A549 (cell line): ENCODE data around the gene TNFAIP8. TPM values are rescaled to one million over a fixed set of nuclear protein-coding genes. Genes with fewer than 3 reads are reported as not detected.

ENCODE experiments used
- ATAC-seq, 2 experiments: fragments of 200-7000 bp in 1 of 2; fragments of >200 bp in 1 of 2; cut with Nextera tagmentation in 1 of 2; cut with Tn5 transposase in 1 of 2; 3 replicates each; pipeline versions ENCODE4 v1.8.0 to v1.9.1; 2018 to 2020; ENCODE audit warnings: mild to moderate bottlenecking in 1 of 2, moderate library complexity in 1 of 2
- CTCF ChIA-PET: fragments of 300-600 bp; sonication (Branson Sonifier 250); formaldehyde crosslinking; extraction: SDS; loops from one replicate; lab custom pipeline; 2021; ENCODE audit warnings: antibody characterized with exemption, inconsistent platforms; lab: Yijun Ruan, JAX
- POLR2A ChIA-PET: fragments of 350-600 bp; formaldehyde crosslinking; extraction: SDS; loops from one replicate; lab custom pipeline; 2021; ENCODE audit warnings: antibody characterized with exemption, inconsistent platforms; lab: Yijun Ruan, JAX
- DNase-seq, 2 experiments: peaks; one replicate each; pipeline versions ENCODE4 v3.0.0 to v3.0.0-alpha.2; 2011 to 2016; ENCODE audit warnings: low read depth in 1 of 2, low spot score in 1 of 2
- FAIRE-seq: peaks from 2 replicates; lab custom pipeline; 2011; peaks lifted over from hg19 to GRCh38; lab: Jason Lieb, UNC
- H3K27ac ChIP-seq, 2 experiments: fragments of >200 bp; sonication (Bioruptor Twin); formaldehyde crosslinking; 3 replicates each; pipeline ENCODE4 v1.5.1; 2016 to 2017
- H3K4me1 ChIP-seq: fragments of >200 bp; sonication (Bioruptor Twin); formaldehyde crosslinking; 3 replicates; pipeline ENCODE4 v1.6.1; 2016
- H3K4me2 ChIP-seq: fragments of >200 bp; sonication (Bioruptor Twin); formaldehyde crosslinking; 3 replicates; pipeline ENCODE4 v1.6.1; 2016
- H3K4me3 ChIP-seq: fragments of >200 bp; sonication (Bioruptor Twin); formaldehyde crosslinking; 3 replicates; pipeline ENCODE4 v1.5.1; 2016
- H3K9me3 ChIP-seq: fragments of >200 bp; sonication (Bioruptor Twin); formaldehyde crosslinking; 3 replicates; pipeline ENCODE4 v1.6.1; 2016
- ATOH8 ChIP-seq: fragments of 250-450 bp; sonication (Bioruptor Pico); IDR thresholded peaks from 2 replicates; pipeline ENCODE4 v1.5.0; 2020; ENCODE audit warnings: low read depth, mild to moderate bottlenecking, moderate library complexity
- EHMT2 ChIP-seq: fragments of 200-600 bp; sonication (generic); IDR thresholded peaks from 2 replicates; pipeline ENCODE4 v1.6.1; 2016; ENCODE audit warnings: antibody characterized with exemption, low read depth, mild to moderate bottlenecking, moderate library complexity
- ELK1 ChIP-seq: fragments of 150-350 bp; IDR thresholded peaks from 2 replicates; pipeline ENCODE4 v1.6.1; 2014; ENCODE audit warnings: low read depth, mild to moderate bottlenecking, low read length
- ESRRA ChIP-seq: fragments of 150-350 bp; IDR thresholded peaks from 2 replicates; pipeline ENCODE4 v1.6.1; 2014; ENCODE audit warnings: mild to moderate bottlenecking, low read length, borderline replicate concordance
- FOSB ChIP-seq: fragments of 250-450 bp; sonication (Bioruptor Pico); IDR thresholded peaks from 2 replicates; pipeline ENCODE4 v1.5.0; 2020; ENCODE audit warnings: mild to moderate bottlenecking, moderate library complexity
- HDAC2 ChIP-seq: fragments of 200-600 bp; sonication (generic); IDR thresholded peaks from 2 replicates; pipeline ENCODE4 v1.6.1; 2016
- HES2 ChIP-seq: fragments of >200 bp; sonication (Bioruptor Twin); formaldehyde crosslinking; IDR thresholded peaks from 2 replicates; pipeline ENCODE4 v1.6.1; 2016
- HEYL ChIP-seq: fragments of 250-450 bp; sonication (Bioruptor Pico); IDR thresholded peaks from 2 replicates; pipeline ENCODE4 v1.8.0; 2021; ENCODE audit warnings: mild to moderate bottlenecking, moderate library complexity
- HMGXB4 ChIP-seq: fragments of 250-450 bp; sonication (Bioruptor Pico); IDR thresholded peaks from 2 replicates; pipeline ENCODE4 v1.5.0; 2021; ENCODE audit warnings: mild to moderate bottlenecking, moderate library complexity, borderline replicate concordance
- HOXB13 ChIP-seq: fragments of 250-450 bp; sonication (Bioruptor Pico); IDR thresholded peaks from 2 replicates; pipeline ENCODE4 v1.5.0; 2020; ENCODE audit warnings: low read depth, mild to moderate bottlenecking, moderate library complexity
- HOXB5 ChIP-seq: fragments of 250-450 bp; sonication (Bioruptor Pico); IDR thresholded peaks from 2 replicates; pipeline ENCODE4 v1.5.0; 2020; ENCODE audit warnings: mild to moderate bottlenecking, moderate library complexity
- JUNB ChIP-seq: fragments of >200 bp; sonication (Bioruptor Twin); formaldehyde crosslinking; IDR thresholded peaks from 2 replicates; pipeline ENCODE4 v1.6.1; 2016
- KDM1A ChIP-seq: fragments of 200-600 bp; sonication (generic); IDR thresholded peaks from 2 replicates; pipeline ENCODE4 v1.6.1; 2016; ENCODE audit warnings: low read depth, mild to moderate bottlenecking
- KDM5A ChIP-seq: fragments of 200-600 bp; sonication (generic); IDR thresholded peaks from 2 replicates; pipeline ENCODE4 v1.6.1; 2016; ENCODE audit warnings: antibody characterized with exemption, mild to moderate bottlenecking
- MAFK ChIP-seq: fragments of 450-650 bp; IDR thresholded peaks from 2 replicates; pipeline ENCODE4 v1.6.1; 2014; ENCODE audit not compliant: partially characterized antibody
- MAX ChIP-seq: IDR thresholded peaks from 2 replicates; pipeline ENCODE4 v1.6.1; 2012
- NR3C1 ChIP-seq: fragments of >200 bp; sonication (Bioruptor Twin); formaldehyde crosslinking; IDR thresholded peaks from 3 replicates; pipeline ENCODE4 v1.6.1; 2017
- PHF8 ChIP-seq: fragments of 200-600 bp; sonication (generic); IDR thresholded peaks from 2 replicates; pipeline ENCODE4 v1.6.1; 2016; ENCODE audit warnings: low read depth, mild to moderate bottlenecking, antibody characterized with exemption, moderate library complexity, borderline replicate concordance
- POLR2AphosphoS2 ChIP-seq: conservative IDR thresholded peaks from 2 replicates; pipeline ENCODE4 v1.6.1; 2012; ENCODE audit warnings: low read length, improper control_type of control experiment, inconsistent platforms
- RARB ChIP-seq: fragments of 250-450 bp; sonication (Bioruptor Pico); IDR thresholded peaks from 2 replicates; pipeline ENCODE4 v1.8.0; 2021; ENCODE audit warnings: mild to moderate bottlenecking, moderate library complexity
- REST ChIP-seq: fragments of 200-600 bp; sonication (generic); IDR thresholded peaks from 2 replicates; pipeline ENCODE4 v1.6.1; 2016; ENCODE audit warnings: antibody characterized with exemption, mild to moderate bottlenecking, moderate library complexity
- RFX5 ChIP-seq: fragments of 450-650 bp; IDR thresholded peaks from 2 replicates; pipeline ENCODE4 v1.7.1; 2014; ENCODE audit warnings: antibody characterized with exemption, mild to moderate bottlenecking, moderate library complexity
- SREBF2 ChIP-seq: fragments of 450-650 bp; IDR thresholded peaks from 2 replicates; pipeline ENCODE4 v1.6.1; 2014; ENCODE audit warnings: mild to moderate bottlenecking, moderate library complexity
- TFCP2L1 ChIP-seq: fragments of 250-450 bp; sonication (Bioruptor Pico); IDR thresholded peaks from 2 replicates; pipeline ENCODE4 v1.5.0; 2021; ENCODE audit warnings: mild to moderate bottlenecking
- ZC3H11A ChIP-seq: fragments of 450-650 bp; IDR thresholded peaks from 2 replicates; pipeline ENCODE4 v1.6.1; 2014; ENCODE audit warnings: antibody characterized with exemption, mild to moderate bottlenecking
- ZFP36 ChIP-seq: fragments of 450-650 bp; IDR thresholded peaks from 2 replicates; pipeline ENCODE4 v1.6.1; 2014; ENCODE audit warnings: borderline replicate concordance; ENCODE audit not compliant: partially characterized antibody
- WGBS: methylation state at CpG from one replicate; pipeline ENCODE4 v1.1.6; 2017; ENCODE audit errors: missing lambda C conversion rate; 5-methylcytosine and 5-hydroxymethylcytosine counted together
- polyA plus RNA-seq, 4 experiments: library from polyadenylated mRNA; depleted of rRNA in 3 of 4; stranded (reverse); fragments of >200 nt; fragmentation: RNase III in 1 of 4; extraction: RNeasy Plus Mini Kit Qiagen cat#74134 plus additional on column Dnase treatment in 1 of 4; gene quantifications; 2 replicates in 3 of 4; 3 replicates in 1 of 4; pipeline ENCODE4 v1.2.3, GENCODE V29; 2011 to 2017

The TNFAIP8 gene
- polyA plus RNA-seq, 2 of the 4 experiments (the other 2 are of a cell fraction) = 34.9 to 35.7 TPM

- Histone ChIP-seq H3K4me3 (no peak overlapping the region), H3K9me3 (no peaks in the 10 kb centered on the region), H3K4me1 (no peaks in the 10 kb centered on the region), H3K4me2 (no peak overlapping the region), H3K27ac (no peak overlapping the region)
- FAIRE-seq (no peak), DNase-seq (no peak), ATAC-seq (no peak)
- CTCF ChIA-PET = interaction anchor here (0.7 to 1.9 kb wide), 5 partner anchors 12 to 392 kb away, joined by 3 to 10 read pairs (median 4); partner anchors contain the start of gene DTWD2
- POLR2A ChIA-PET = no interaction called here
- no peak for TF ChIP-seq ELK1
- no peak for TF ChIP-seq NR3C1
- no peak for TF ChIP-seq HEYL (CRISPR knock-in tag)
- no peak for TF ChIP-seq ZC3H11A
- TF ChIP-seq ATOH8 (CRISPR knock-in tag) = no peak
- no peak for TF ChIP-seq RARB (CRISPR knock-in tag)
- no peak for TF ChIP-seq POLR2AphosphoS2
- TF ChIP-seq EHMT2 = no peak
- no peak for TF ChIP-seq ESRRA
- TF ChIP-seq SREBF2 = no peak
- no peak for TF ChIP-seq REST
- TF ChIP-seq HMGXB4 = no peak
- no peak for TF ChIP-seq HES2
- no peak for TF ChIP-seq HOXB5 (CRISPR knock-in tag)
- TF ChIP-seq HDAC2 = no peak
- no peak for TF ChIP-seq HOXB13 (CRISPR knock-in tag)
- no peak for TF ChIP-seq FOSB (CRISPR knock-in tag)
- WGBS = 88% methylated on average over 2 of the region's 2 CpGs
These were observed 24.2 kb downstream of the TNFAIP8 start for GRCh38 chr5:119379942-119380547.

- no peaks in the 10 kb centered on the region for H3K9me3 ChIP-seq
- WGBS = 85% methylated on average over 3 of the region's 3 CpGs
- H3K4me2 ChIP-seq = no peak overlapping the region
- CTCF ChIA-PET = interaction anchor here (1.1 to 1.4 kb wide), 3 partner anchors 26 to 42 kb away, joined by 3 to 4 read pairs (median 3); partner anchors contain the start of gene TNFAIP8
- no peaks in the 10 kb centered on the region for H3K4me1 ChIP-seq
- H3K27ac ChIP-seq = no peak overlapping the region
- ATAC-seq (no peak), FAIRE-seq (no peak), DNase-seq (no peak)
- H3K4me3 ChIP-seq = no peak overlapping the region
- POLR2A ChIA-PET = no interaction called here
- TF ChIP-seq MAX (no peak), JUNB (no peak), KDM5A (no peak), EHMT2 (no peak), HEYL (CRISPR knock-in tag) (no peak), ZFP36 (no peak), RARB (CRISPR knock-in tag) (no peak), RFX5 (no peak), PHF8 (no peak), MAFK (no peak), REST (no peak), TFCP2L1 (no peak), KDM1A (no peak)
These were observed 26.4 kb downstream of the TNFAIP8 start for GRCh38 chr5:119382169-119382568.
